Esophagus squamous epithelium (tissue), 4 donors: Measurements from ENCODE around the gene LARP1.

Experiments used
- POLR2A ChIP-seq, 4 donors: fragments of 450-650 bp; IDR thresholded peaks; one replicate each; pipeline ENCODE4 v1.6.1; 2017; ENCODE audit warnings: antibody characterized with exemption in 4 of 4, mild to moderate bottlenecking in 4 of 4, moderate library complexity in 3 of 4
- TF ChIP-seq, protein P1 (sequence below), 6 experiments: fragments of 450-650 bp in 4 of 6; fragments of 200-600 bp in 2 of 6; sonication (generic) in 2 of 6; IDR thresholded peaks; one replicate each; pipeline ENCODE4 v1.5.1; 2016 to 2019; ENCODE audit warnings: antibody characterized with exemption in 6 of 6, mild to moderate bottlenecking in 4 of 6, moderate library complexity in 4 of 6

DNA sequence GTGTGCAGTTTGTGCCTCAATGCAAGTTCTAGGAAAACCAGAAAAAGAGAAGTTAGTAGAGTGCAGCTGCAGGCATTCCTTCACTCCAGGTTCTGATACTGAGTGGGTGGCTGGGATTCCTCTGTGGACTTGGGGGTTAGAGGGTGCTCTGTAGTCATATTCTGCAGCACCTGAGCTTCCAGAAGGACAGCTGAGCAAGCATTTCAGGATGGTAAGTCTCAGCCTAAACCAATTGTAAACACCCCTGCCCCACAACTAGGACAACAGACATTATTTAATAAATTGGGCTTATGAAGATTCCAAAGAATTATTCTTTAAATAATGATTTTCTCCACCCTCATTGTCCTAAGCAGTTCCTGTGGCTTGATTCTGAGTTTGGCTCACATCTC, 86.1 kb downstream of the LARP1 start:
- TF ChIP-seq, protein P1, sequence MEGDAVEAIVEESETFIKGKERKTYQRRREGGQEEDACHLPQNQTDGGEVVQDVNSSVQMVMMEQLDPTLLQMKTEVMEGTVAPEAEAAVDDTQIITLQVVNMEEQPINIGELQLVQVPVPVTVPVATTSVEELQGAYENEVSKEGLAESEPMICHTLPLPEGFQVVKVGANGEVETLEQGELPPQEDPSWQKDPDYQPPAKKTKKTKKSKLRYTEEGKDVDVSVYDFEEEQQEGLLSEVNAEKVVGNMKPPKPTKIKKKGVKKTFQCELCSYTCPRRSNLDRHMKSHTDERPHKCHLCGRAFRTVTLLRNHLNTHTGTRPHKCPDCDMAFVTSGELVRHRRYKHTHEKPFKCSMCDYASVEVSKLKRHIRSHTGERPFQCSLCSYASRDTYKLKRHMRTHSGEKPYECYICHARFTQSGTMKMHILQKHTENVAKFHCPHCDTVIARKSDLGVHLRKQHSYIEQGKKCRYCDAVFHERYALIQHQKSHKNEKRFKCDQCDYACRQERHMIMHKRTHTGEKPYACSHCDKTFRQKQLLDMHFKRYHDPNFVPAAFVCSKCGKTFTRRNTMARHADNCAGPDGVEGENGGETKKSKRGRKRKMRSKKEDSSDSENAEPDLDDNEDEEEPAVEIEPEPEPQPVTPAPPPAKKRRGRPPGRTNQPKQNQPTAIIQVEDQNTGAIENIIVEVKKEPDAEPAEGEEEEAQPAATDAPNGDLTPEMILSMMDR (IDR thresholded peaks at IDR 0.05): no peak
- no peak for TF ChIP-seq POLR2A (IDR thresholded peaks at IDR 0.05)
